B cell (primary cell): ENCODE data around the gene MYH3. TPM values are rescaled to one million over a fixed set of nuclear protein-coding genes. Genes with fewer than 3 reads are reported as not detected.

Source experiments
- ATAC-seq: fragments of 200-7000 bp; cut with Tn5 transposase; one replicate; pipeline ENCODE4 v1.10.0; 2021; ENCODE audit warnings: low read depth, mild to moderate bottlenecking, moderate number of reproducible peaks, moderate library complexity
- CTCF ChIA-PET: fragments of 350-600 bp; sonication (Branson Sonifier 250); formaldehyde crosslinking; loops from one replicate; lab custom pipeline; 2021; ENCODE audit warnings: antibody characterized with exemption, inconsistent platforms; lab: Charles Lee
- POLR2A ChIA-PET: fragments of 350-600 bp; sonication (Branson Sonifier 250); formaldehyde crosslinking; loops from one replicate; lab custom pipeline; 2021; ENCODE audit warnings: antibody characterized with exemption; lab: Charles Lee
- DNase-seq: peaks from one replicate; pipeline ENCODE4 v3.0.0; 2013
- H2AFZ ChIP-seq: 2 replicates; pipeline ENCODE4 v1.6.1; 2012; ENCODE audit warnings: mild to moderate bottlenecking, low read depth, low read length; ENCODE audit not compliant: insufficient read depth, poor library complexity, severe bottlenecking
- H3K27ac ChIP-seq, 2 donors: 1 replicate in 1 of 2; 2 replicates in 1 of 2; pipeline ENCODE4 v1.5.1; 2012 to 2013; ENCODE audit warnings: low read length in 2 of 2, mild to moderate bottlenecking in 2 of 2, moderate library complexity in 1 of 2
- H3K27me3 ChIP-seq, 4 experiments: fragments of 200-600 bp in 1 of 4; sonication (generic) in 1 of 4; replicated peaks in 1 of 4; 1 replicate in 2 of 4; 2 replicates in 2 of 4; pipeline versions ENCODE4 v1.6.1 to v1.7.0; 2013 to 2016; ENCODE audit warnings: low read length in 3 of 4, mild to moderate bottlenecking in 2 of 4, mixed read lengths in 1 of 4, moderate library complexity in 1 of 4; ENCODE audit not compliant: insufficient read depth in 4 of 4, control insufficient read depth in 3 of 4; ENCODE audit errors: control extremely low read depth in 1 of 4
- H3K36me3 ChIP-seq, 2 experiments: replicated peaks in 1 of 2; 1 replicate in 1 of 2; 2 replicates in 1 of 2; pipeline versions ENCODE4 v1.6.1 to v1.7.1; 2013; ENCODE audit warnings: low read length in 1 of 2; ENCODE audit not compliant: insufficient read depth in 2 of 2, control insufficient read depth in 1 of 2; ENCODE audit errors: control extremely low read depth in 1 of 2, extremely low read depth in 1 of 2
- H3K4me1 ChIP-seq, 2 donors: fragments of 200-600 bp in 1 of 2; sonication (generic) in 1 of 2; 1 replicate in 1 of 2; 2 replicates in 1 of 2; pipeline versions ENCODE4 v1.5.1 to v1.6.1; 2013 to 2017; ENCODE audit warnings: low read length in 2 of 2; ENCODE audit not compliant: control insufficient read depth in 2 of 2, insufficient read depth in 2 of 2
- H3K4me2 ChIP-seq: replicated peaks from 2 replicates; pipeline ENCODE3; 2012; ENCODE audit warnings: mild to moderate bottlenecking, low read depth, low read length; ENCODE audit not compliant: poor library complexity, severe bottlenecking
- H3K4me3 ChIP-seq, 5 experiments: fragments of 200-600 bp in 1 of 5; sonication (generic) in 1 of 5; 1 replicate in 3 of 5; 2 replicates in 2 of 5; pipeline versions ENCODE4 v1.5.1 to v1.7.0; 2011 to 2016; ENCODE audit warnings: low read length in 4 of 5, mild to moderate bottlenecking in 4 of 5, low read depth in 2 of 5, control low read depth in 1 of 5, moderate library complexity in 1 of 5; ENCODE audit not compliant: insufficient read depth in 1 of 5; ENCODE audit errors: control extremely low read depth in 1 of 5, extremely low read depth in 1 of 5
- H3K79me2 ChIP-seq: fragments of 200-600 bp; sonication (generic); one replicate; pipeline ENCODE4 v1.6.0; 2016; ENCODE audit warnings: low read length; ENCODE audit not compliant: control insufficient read depth, insufficient read depth
- H3K9ac ChIP-seq: fragments of 200-600 bp; sonication (generic); 2 replicates; pipeline ENCODE4 v1.6.1; 2017; ENCODE audit warnings: mild to moderate bottlenecking, low read length, moderate library complexity
- H3K9me3 ChIP-seq, 3 donors: one replicate each; pipeline versions ENCODE4 v1.6.1 to v1.7.1; 2013; ENCODE audit warnings: low read length in 2 of 3; ENCODE audit not compliant: control insufficient read depth in 2 of 3, insufficient read depth in 1 of 3; ENCODE audit errors: control extremely low read depth in 1 of 3
- H4K20me1 ChIP-seq: 2 replicates; pipeline ENCODE4 v1.6.0; 2012; ENCODE audit warnings: mild to moderate bottlenecking, low read length; ENCODE audit not compliant: insufficient read depth, control insufficient read depth, poor library complexity, severe bottlenecking
- H3K27ac Mint-ChIP-seq: one replicate; pipeline ENCODE4 v1.8.0; 2021; ENCODE audit warnings: mixed read lengths
- H3K27me3 Mint-ChIP-seq: one replicate; pipeline ENCODE4 v1.8.0; 2021; ENCODE audit warnings: mixed read lengths
- H3K4me1 Mint-ChIP-seq: one replicate; pipeline ENCODE4 v1.8.0; 2021; ENCODE audit warnings: mixed read lengths
- H3K4me3 Mint-ChIP-seq: one replicate; pipeline ENCODE4 v1.8.0; 2021; ENCODE audit warnings: mixed read lengths
- H3K9me3 Mint-ChIP-seq: one replicate; pipeline ENCODE4 v1.8.0; 2022; ENCODE audit warnings: mixed read lengths; ENCODE audit not compliant: insufficient read depth
- EZH2 ChIP-seq: IDR thresholded peaks from 2 replicates; pipeline ENCODE4 v1.6.1; 2012; ENCODE audit warnings: borderline replicate concordance, low read depth, mild to moderate bottlenecking, moderate library complexity, low read length; ENCODE audit not compliant: insufficient read depth, poor library complexity, severe bottlenecking
- WGBS: methylation state at CpG from one replicate; pipeline ENCODE4 v1.1.5; 2013; ENCODE audit warnings: missing lambda C conversion rate; ENCODE audit not compliant: insufficient coverage; 5-methylcytosine and 5-hydroxymethylcytosine counted together
- intact Hi-C: fragments of 100-400 bp; cut with micrococcal nuclease; formaldehyde crosslinking; loops from one replicate; pipeline ENCODE4 v1.10.0; 2022
- polyA plus RNA-seq: library from polyadenylated mRNA; depleted of rRNA; stranded (reverse); fragments of >200 nt; gene quantifications from 2 replicates; pipeline ENCODE4 v1.2.3, GENCODE V29; 2012
- total RNA-seq, 2 donors: library from RNA; stranded (reverse); fragments of 120-200 nt in 1 of 2; gene quantifications; 1 replicate in 1 of 2; 2 replicates in 1 of 2; pipeline versions ENCODE4 v1.2.3 to v1.2.4, GENCODE V29; 2013 to 2022
- TF ChIP-seq, protein P1 (sequence below): fragments of 200-600 bp; IDR thresholded peaks from one replicate; pipeline ENCODE4 v1.8.0; 2022; ENCODE audit warnings: antibody characterized with exemption, mild to moderate bottlenecking

The MYH3 gene
- total and polyA plus RNA-seq, 2 donors (not counting 1 experiment from before 2014, with no cell fraction given), result 9.4 to 10.9 TPM

DNA sequence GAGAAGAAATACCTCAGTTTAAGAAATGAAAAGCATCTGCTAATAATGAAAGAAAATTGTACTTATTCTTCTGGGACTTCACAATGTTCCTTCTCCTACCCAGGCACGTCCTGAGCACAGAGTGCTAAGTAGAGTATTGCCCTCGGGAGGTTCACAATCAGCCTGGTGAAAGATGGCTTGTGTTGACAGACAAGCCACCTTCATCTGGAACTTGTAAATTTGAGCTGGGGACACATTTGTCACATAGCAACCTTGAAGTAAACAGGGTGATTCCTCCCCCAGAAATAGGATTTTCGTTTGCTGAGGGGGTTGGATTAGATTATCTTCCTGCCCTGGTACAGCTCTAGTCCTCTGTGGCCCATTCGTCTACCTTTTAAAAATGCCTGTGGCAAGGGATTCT lies 73.3 kb downstream of the MYH3 start:
- no peaks in the 10 kb centered on the region for H3K4me1 Mint-ChIP-seq
- WGBS, result 71% methylated on average over 1 of the region's 4 CpGs
- Histone ChIP-seq H4K20me1 (no peaks in the 10 kb centered on the region), H3K4me2 (no peak overlapping the region), H3K27me3 (no peaks in the 10 kb centered on the region), H3K4me1 (no peaks in the 10 kb centered on the region), H2AFZ (no peak overlapping the region), H3K79me2 (no peaks in the 10 kb centered on the region), H3K27ac (no peak overlapping the region), H3K36me3 (no peaks in the 10 kb centered on the region), H3K9me3 (no peaks in the 10 kb centered on the region), H3K9ac (no peak overlapping the region), H3K4me3 (no peak overlapping the region)
- intact Hi-C loops, result no loop called here
- no peak overlapping the region for H3K4me3 Mint-ChIP-seq
- ChIA-PET POLR2A (no interaction called here), CTCF (interaction anchor here (1.0 to 1.1 kb wide), 2 partner anchors 30 to 33 kb away, joined by 3 read pairs; no protein-coding TSS in a partner anchor)
- H3K9me3 Mint-ChIP-seq, result peaks cover 3% of the 10 kb centered on the region
- TF ChIP-seq, protein P1, sequence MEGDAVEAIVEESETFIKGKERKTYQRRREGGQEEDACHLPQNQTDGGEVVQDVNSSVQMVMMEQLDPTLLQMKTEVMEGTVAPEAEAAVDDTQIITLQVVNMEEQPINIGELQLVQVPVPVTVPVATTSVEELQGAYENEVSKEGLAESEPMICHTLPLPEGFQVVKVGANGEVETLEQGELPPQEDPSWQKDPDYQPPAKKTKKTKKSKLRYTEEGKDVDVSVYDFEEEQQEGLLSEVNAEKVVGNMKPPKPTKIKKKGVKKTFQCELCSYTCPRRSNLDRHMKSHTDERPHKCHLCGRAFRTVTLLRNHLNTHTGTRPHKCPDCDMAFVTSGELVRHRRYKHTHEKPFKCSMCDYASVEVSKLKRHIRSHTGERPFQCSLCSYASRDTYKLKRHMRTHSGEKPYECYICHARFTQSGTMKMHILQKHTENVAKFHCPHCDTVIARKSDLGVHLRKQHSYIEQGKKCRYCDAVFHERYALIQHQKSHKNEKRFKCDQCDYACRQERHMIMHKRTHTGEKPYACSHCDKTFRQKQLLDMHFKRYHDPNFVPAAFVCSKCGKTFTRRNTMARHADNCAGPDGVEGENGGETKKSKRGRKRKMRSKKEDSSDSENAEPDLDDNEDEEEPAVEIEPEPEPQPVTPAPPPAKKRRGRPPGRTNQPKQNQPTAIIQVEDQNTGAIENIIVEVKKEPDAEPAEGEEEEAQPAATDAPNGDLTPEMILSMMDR, result no peak
- TF ChIP-seq EZH2, result no peak
- DNase-seq, result no peak
- no peak overlapping the region for H3K27ac Mint-ChIP-seq
- ATAC-seq, result no peak
- peaks cover 33% of the 10 kb centered on the region for H3K27me3 Mint-ChIP-seq

DNA sequence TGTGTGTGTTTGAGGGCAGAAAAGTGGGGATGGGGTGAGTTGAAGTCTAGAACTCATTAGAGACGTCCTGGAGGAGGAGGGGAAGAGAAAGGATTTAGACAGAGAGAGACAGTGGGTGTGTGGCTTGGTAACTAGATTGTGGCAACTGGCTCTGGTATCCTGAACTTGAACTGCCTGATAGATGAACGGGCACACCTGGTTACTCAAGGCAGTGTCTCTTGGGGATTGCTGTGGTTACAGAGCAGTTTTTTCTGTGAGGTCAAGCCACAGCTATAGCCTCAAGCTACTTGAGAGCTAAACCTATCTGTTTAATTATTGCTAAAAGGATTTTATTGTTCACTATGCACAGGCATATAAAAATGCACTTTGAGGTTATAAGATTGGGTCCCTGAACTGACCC lies 77.8 kb downstream of the MYH3 start:
- POLR2A ChIA-PET, result no interaction called here
- Mint-ChIP-seq H3K27ac (no peak overlapping the region), H3K27me3 (peaks cover 35% of the 10 kb centered on the region), H3K9me3 (peaks cover 3% of the 10 kb centered on the region), H3K4me1 (no peaks in the 10 kb centered on the region), H3K4me3 (no peak overlapping the region)
- WGBS, result 50% methylated on average over 1 of the region's 2 CpGs
- CTCF ChIA-PET, result no interaction called here
- no peak for DNase-seq
- H3K27ac ChIP-seq, result no peak overlapping the region
- no peak overlapping the region for H3K9ac ChIP-seq
- H4K20me1 ChIP-seq, result no peaks in the 10 kb centered on the region
- H3K27me3 ChIP-seq, result no peaks in the 10 kb centered on the region
- no peak overlapping the region for H2AFZ ChIP-seq
- intact Hi-C loops, result no loop called here
- H3K4me1 ChIP-seq, result no peaks in the 10 kb centered on the region
- no peaks in the 10 kb centered on the region for H3K36me3 ChIP-seq
- no peak overlapping the region for H3K4me2 ChIP-seq
- peaks cover 0 to 3% (median 0%) of the 10 kb centered on the region in 3 donors for H3K9me3 ChIP-seq
- no peaks in the 10 kb centered on the region for H3K79me2 ChIP-seq
- ATAC-seq, result no peak
- no peak overlapping the region for H3K4me3 ChIP-seq
- TF ChIP-seq EZH2, result no peak
- TF ChIP-seq, protein P1, result no peak

Other genes starting within 250 kb of the MYH3 start
- not detected in 2 replicates for gene MYH8, start 235.4 kb downstream of the MYH3 start, total RNA-seq
- not detected in 2 replicates for gene MYH8, start 235.4 kb downstream of the MYH3 start, polyA plus RNA-seq
- gene MYH4, start 187.8 kb downstream of the MYH3 start, total RNA-seq, result not detected in 2 replicates
- not detected in 2 replicates for gene MYH4, start 187.8 kb downstream of the MYH3 start, polyA plus RNA-seq
- gene MYH1, start 138.8 kb downstream of the MYH3 start, total RNA-seq, result not detected in 2 replicates
- gene MYH1, start 138.8 kb downstream of the MYH3 start, polyA plus RNA-seq, result not detected in 2 replicates
- gene MYH2, start 107.7 kb downstream of the MYH3 start, total RNA-seq, result not detected in 2 replicates
- gene MYH2, start 107.7 kb downstream of the MYH3 start, polyA plus RNA-seq, result not detected in 2 replicates
- gene SCO1, start 40.2 kb upstream of the MYH3 start, total RNA-seq, result 28.6 and 33.1 TPM in 2 replicates
- 5.9 and 8.4 TPM in 2 replicates for gene SCO1, start 40.2 kb upstream of the MYH3 start, polyA plus RNA-seq
- gene ADPRM, start 40.3 kb upstream of the MYH3 start, total RNA-seq, result 29.1 and 32.4 TPM in 2 replicates
- gene ADPRM, start 40.3 kb upstream of the MYH3 start, polyA plus RNA-seq, result 19.9 and 24.3 TPM in 2 replicates
- gene TMEM220, start 72.7 kb upstream of the MYH3 start, total RNA-seq, result 4.9 and 7.4 TPM in 2 replicates
- gene TMEM220, start 72.7 kb upstream of the MYH3 start, polyA plus RNA-seq, result 2.5 and 2.9 TPM in 2 replicates
- gene TMEM238L, start 146.8 kb upstream of the MYH3 start, total RNA-seq, result not detected in 2 replicates
- not detected in 2 replicates for gene TMEM238L, start 146.8 kb upstream of the MYH3 start, polyA plus RNA-seq
- not detected in 2 replicates for gene PIRT, start 180.8 kb upstream of the MYH3 start, total RNA-seq
- not detected in 2 replicates for gene PIRT, start 180.8 kb upstream of the MYH3 start, polyA plus RNA-seq